Measurements from ENCODE around the gene CENPL.

The CENPL gene

DNA sequence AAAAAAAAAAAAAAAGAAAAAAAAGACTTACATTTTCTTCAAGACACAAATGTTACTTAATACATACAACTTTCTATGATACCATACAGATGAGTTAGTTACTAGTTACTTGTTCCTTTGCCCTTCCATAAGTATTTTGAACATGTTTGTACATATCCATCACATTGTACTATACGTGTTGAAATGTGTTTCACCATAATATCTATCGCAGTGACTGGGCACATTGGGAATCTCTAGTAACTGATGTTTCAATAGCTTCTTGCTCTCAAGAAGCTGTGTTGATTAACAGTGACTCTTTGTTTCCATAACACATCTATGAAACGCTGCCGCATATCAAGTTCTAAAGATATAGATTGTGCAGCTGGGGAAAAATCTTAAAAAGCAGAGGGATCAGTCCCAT, 67.0 kb downstream of the CENPL start:
- no peak for DNase-seq

DNA sequence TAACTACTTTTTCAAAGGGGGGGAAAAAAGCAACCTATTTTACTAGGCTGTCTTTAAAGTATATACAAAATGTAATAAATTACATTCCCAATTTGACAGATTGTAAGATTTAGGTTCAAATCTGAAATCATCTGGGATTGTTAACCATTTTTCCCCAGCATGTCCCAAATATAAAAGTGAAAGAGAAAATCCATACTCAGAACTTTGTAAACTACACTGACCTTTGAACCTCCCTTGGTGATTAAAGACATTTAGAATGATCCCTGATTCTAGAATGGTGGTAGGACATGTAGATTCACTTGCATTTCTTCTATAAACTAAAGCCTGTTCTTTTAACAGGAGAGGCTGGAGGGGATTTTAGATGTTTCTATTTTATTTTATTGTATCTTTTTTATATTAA, 70.9 kb downstream of the CENPL start:
- no peak for DNase-seq

Data from EL (cell line).